ENCODE measurements around the gene COPS2. TPM values are rescaled to one million over a fixed set of nuclear protein-coding genes. Genes with fewer than 3 reads are reported as not detected.

Gene COPS2
- total RNA-seq = 181 and 225 TPM in 2 replicates

GRCh38 chr15:49155110-49155833 is at the start of gene COPS2:
Gene COPS2, minus strand, starts transcription at chr15:49155599. Its CDS starts 21 bp downstream, at chr15:49155578.

DNA sequence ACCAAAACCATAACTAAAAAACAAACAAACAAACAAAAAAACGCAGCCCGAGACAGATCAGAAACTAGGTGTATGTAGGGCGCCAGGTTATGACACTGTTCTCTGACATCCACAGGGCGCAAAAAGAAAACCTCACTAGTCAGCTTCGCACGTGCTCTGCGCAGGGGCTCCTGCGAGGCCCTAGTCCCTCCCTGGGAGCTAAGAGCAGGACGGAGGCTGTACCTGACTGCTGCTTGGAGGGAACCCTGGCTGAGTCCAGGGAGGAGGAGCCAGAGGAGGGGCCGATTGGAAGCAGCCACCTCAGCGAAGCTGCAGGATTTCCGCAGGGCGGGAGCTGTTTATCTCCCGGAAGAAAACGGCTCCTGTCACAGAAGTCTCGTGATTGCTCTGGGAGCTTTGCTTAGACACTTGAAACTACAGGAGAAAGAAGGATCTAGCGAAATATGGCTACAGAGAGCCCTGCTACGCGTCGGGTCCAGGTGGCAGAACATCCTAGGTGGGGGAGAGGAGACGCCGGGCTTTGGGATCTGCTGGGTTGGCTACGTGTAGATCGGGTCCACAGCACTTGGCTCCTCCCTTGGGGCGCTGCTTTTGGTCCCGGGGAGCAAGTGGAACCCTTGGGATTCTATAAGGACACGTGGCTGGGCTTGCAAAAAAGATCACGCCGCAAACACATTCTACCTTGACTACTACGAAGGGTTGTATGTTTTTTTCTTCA is 14.6 kb upstream of the COPS2 start, which contains the start of gene GALK2:
Gene GALK2 (plus strand): TSS at position 368 of the 718 bp plus-strand sequence. CDS start 76 bp downstream, at position 444.

Small RNA genes within 50 kb of the gene (small RNA-seq; reads per million reads assigned to genes)
- gene MIR4716 (not detected), gene RF00019 (not detected), gene RN7SL307P (not detected)

Other genes starting within 250 kb of the COPS2 start
- 2.5 and 2.7 TPM in 2 replicates for gene SHC4, start 191.7 kb downstream of the COPS2 start, total RNA-seq
- gene SECISBP2L, start 109.2 kb downstream of the COPS2 start, total RNA-seq = 73.5 and 94.7 TPM in 2 replicates
- gene GALK2, start 14.6 kb upstream of the COPS2 start, total RNA-seq = 70.4 and 79.3 TPM in 2 replicates